ENCODE data around the gene OR2T4.

DNA sequence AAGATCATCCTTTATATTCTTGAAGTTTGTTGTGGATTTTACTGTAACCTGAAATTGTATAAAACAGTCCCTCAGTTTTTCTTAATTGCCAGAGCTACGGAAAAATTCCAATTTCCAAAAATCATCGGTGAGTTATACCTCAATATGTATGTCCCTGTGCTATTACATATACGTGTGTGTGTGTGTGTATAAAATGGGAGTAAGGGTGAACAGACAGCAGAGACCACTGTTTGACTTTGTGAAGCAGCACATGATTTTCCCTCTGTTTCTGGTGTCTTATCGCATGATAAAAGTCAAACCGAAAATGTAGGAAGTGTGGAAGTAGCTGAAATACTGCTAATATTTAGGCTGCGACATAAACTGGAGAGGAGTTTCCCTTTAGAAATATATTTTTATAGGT is 42.6 kb downstream of the OR2T4 start:
- TF ChIP-seq, protein P1, sequence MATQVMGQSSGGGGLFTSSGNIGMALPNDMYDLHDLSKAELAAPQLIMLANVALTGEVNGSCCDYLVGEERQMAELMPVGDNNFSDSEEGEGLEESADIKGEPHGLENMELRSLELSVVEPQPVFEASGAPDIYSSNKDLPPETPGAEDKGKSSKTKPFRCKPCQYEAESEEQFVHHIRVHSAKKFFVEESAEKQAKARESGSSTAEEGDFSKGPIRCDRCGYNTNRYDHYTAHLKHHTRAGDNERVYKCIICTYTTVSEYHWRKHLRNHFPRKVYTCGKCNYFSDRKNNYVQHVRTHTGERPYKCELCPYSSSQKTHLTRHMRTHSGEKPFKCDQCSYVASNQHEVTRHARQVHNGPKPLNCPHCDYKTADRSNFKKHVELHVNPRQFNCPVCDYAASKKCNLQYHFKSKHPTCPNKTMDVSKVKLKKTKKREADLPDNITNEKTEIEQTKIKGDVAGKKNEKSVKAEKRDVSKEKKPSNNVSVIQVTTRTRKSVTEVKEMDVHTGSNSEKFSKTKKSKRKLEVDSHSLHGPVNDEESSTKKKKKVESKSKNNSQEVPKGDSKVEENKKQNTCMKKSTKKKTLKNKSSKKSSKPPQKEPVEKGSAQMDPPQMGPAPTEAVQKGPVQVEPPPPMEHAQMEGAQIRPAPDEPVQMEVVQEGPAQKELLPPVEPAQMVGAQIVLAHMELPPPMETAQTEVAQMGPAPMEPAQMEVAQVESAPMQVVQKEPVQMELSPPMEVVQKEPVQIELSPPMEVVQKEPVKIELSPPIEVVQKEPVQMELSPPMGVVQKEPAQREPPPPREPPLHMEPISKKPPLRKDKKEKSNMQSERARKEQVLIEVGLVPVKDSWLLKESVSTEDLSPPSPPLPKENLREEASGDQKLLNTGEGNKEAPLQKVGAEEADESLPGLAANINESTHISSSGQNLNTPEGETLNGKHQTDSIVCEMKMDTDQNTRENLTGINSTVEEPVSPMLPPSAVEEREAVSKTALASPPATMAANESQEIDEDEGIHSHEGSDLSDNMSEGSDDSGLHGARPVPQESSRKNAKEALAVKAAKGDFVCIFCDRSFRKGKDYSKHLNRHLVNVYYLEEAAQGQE (IDR thresholded peaks at IDR 0.05; ENCODE audit: low read depth) = no peak
- TF ChIP-seq EP300 (IDR thresholded peaks at IDR 0.05; ENCODE audit: borderline replicate concordance) (no peak), TEAD4 (IDR thresholded peaks at IDR 0.05) (no peak), FOXM1 (IDR thresholded peaks at IDR 0.05; ENCODE audit: borderline replicate concordance, low read depth) (no peak), TCF12 (IDR thresholded peaks at IDR 0.05; ENCODE audit: low read depth) (no peak), YY1 (IDR thresholded peaks at IDR 0.05; ENCODE audit: low read depth) (no peak), TAF1 (IDR thresholded peaks at IDR 0.05; ENCODE audit: low read depth) (no peak), RAD21 (IDR thresholded peaks at IDR 0.05; ENCODE audit: low read depth) (no peak), CEBPB (IDR thresholded peaks at IDR 0.05) (no peak), NFIC (IDR thresholded peaks at IDR 0.05) (no peak), USF1 (IDR thresholded peaks at IDR 0.05) (no peak)
- TF ChIP-seq, protein P2, sequence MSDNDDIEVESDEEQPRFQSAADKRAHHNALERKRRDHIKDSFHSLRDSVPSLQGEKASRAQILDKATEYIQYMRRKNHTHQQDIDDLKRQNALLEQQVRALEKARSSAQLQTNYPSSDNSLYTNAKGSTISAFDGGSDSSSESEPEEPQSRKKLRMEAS (IDR thresholded peaks at IDR 0.05) = no peak
